Choroid plexus epithelial cell (primary cell): ENCODE measurements around the gene KRTAP6-3.
A peak's percentile ranks its signal among the peaks of the same experiment; 100 is the strongest.

Experiments used
- DNase-seq: peaks from one replicate; pipeline ENCODE4 v3.0.0-alpha.2; 2010; ENCODE audit warnings: low read depth
- H3K4me3 ChIP-seq: 2 replicates; pipeline ENCODE4 v1.5.1; 2011; ENCODE audit warnings: low read depth, mild to moderate bottlenecking, control low read depth, low read length, moderate library complexity
- TF ChIP-seq, protein P1 (sequence below): conservative IDR thresholded peaks from 2 replicates; pipeline ENCODE4 v1.5.1; 2011; ENCODE audit warnings: low read depth, mild to moderate bottlenecking, control low read depth, inconsistent platforms, low read length, moderate library complexity

Gene KRTAP6-3

GRCh38 chr21:30620522-30620921, 28.3 kb downstream of the KRTAP6-3 start, which contains the start of gene KRTAP20-4:
Gene KRTAP20-4, plus strand, starts transcription at chr21:30620627.
- H3K4me3 ChIP-seq: no peak within 1 kb of the TSS
- no peak for DNase-seq
- TF ChIP-seq, protein P1, sequence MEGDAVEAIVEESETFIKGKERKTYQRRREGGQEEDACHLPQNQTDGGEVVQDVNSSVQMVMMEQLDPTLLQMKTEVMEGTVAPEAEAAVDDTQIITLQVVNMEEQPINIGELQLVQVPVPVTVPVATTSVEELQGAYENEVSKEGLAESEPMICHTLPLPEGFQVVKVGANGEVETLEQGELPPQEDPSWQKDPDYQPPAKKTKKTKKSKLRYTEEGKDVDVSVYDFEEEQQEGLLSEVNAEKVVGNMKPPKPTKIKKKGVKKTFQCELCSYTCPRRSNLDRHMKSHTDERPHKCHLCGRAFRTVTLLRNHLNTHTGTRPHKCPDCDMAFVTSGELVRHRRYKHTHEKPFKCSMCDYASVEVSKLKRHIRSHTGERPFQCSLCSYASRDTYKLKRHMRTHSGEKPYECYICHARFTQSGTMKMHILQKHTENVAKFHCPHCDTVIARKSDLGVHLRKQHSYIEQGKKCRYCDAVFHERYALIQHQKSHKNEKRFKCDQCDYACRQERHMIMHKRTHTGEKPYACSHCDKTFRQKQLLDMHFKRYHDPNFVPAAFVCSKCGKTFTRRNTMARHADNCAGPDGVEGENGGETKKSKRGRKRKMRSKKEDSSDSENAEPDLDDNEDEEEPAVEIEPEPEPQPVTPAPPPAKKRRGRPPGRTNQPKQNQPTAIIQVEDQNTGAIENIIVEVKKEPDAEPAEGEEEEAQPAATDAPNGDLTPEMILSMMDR: no peak

DNA sequence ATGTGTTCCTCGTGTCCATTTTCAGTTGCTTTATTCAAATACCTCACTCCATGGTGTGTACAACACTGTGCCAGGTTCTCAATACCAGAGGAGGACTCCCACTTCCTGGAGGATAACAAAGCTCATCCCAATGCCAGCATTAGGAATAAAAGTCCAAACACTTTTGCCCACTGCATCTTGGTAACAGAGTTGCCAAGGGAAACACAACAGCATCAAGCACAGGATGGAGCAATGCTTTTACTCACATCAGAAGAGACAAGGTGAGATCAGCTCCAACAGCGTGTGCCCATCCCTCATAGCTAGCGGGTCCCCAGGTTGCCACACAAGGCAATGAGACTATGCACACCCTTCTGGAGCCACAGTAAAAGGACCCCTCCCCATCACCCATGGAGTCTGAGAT, 31.1 kb downstream of the KRTAP6-3 start:
- no peak for DNase-seq
- TF ChIP-seq, protein P1: no peak
- no peak overlapping the region for H3K4me3 ChIP-seq

DNA sequence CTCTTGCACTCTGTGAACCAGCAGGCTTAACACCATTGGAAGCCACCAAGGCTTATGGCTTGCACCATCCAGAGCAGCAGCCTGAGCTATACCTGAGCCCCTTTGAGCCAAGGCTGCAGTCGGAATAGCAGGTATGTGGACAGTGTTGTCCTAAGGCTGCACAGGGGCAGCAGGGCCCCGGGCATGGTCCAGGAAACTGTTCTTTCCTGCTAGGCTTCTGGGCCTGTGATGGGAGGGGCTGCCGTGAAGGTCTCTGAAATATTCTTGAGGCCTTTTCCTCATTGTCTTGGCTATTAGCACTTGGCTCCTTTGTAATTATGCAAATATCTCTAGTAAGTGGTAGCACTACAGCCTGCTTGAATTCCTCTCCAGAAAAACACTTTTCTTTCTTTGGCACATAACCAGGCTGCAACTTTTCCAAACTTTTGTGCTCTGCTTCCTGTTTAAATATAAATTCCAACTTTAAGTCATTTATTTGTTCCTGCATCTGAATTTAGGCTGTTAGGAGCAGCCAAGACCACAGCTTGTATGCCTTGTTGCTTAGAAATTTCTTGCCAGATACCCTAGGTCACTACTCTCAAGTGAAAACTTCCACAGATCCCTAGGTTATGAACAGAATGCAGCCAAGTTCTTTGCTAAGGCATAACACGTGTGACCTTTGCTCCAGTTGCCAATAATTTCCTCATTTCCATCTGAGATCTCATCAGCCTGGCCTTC, 33.4 kb downstream of the KRTAP6-3 start:
- TF ChIP-seq, protein P1: no peak
- DNase-seq: no peak
- no peak overlapping the region for H3K4me3 ChIP-seq

- H3K4me3 ChIP-seq: no peak overlapping the region
- TF ChIP-seq, protein P1: no peak
- no peak for DNase-seq
Observed at GRCh38 chr21:30628109-30628508, 35.9 kb downstream of the KRTAP6-3 start.

DNA sequence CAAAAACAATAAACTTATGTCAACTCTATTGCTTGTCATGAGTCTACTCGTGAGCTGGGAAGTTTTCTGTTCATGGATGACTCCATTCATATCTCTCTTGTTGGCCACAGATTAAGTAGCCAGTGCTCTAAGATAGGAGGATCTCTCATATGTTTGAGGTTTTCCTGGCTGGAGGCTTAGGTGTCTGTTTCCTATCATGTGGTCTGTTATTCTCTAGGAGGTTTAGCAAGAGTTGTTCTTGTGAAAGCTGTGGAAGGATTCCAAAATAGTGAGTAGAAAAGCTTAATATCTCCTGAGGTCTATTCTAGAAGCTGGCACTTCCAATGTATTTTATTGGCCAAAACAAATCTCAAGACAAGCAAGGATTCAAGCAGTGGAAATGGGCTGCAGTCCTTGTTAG, 37.0 kb downstream of the KRTAP6-3 start:
- DNase-seq: peak; percentile 46
- TF ChIP-seq, protein P1: no peak
- H3K4me3 ChIP-seq: no peak overlapping the region

DNA sequence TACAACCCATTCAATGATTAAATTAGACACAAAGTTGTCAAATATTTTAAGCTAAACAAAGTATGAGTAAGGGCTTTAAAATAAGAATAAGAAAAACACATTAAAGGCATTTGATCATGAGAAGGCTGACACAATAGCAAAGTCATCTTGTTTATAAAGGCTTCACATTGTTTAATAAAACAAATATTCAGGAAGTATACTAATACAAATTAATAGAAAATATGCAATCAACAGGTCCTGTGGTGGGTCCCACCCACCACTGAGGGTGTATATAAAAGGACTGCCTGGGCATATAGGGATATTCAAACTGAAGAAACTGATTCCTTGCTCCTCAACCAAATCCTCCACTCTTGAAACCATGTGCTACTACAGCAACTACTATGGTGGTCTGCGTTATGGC, 42.7 kb downstream of the KRTAP6-3 start, which contains the start of gene KRTAP20-2:
TSS of gene KRTAP20-2 (plus strand) at position 301 of the 400 bp plus-strand sequence. CDS start at position 359, 58 bp downstream.
- no peak within 1 kb of the TSS for H3K4me3 ChIP-seq
- no peak for DNase-seq
- TF ChIP-seq, protein P1: no peak

DNA sequence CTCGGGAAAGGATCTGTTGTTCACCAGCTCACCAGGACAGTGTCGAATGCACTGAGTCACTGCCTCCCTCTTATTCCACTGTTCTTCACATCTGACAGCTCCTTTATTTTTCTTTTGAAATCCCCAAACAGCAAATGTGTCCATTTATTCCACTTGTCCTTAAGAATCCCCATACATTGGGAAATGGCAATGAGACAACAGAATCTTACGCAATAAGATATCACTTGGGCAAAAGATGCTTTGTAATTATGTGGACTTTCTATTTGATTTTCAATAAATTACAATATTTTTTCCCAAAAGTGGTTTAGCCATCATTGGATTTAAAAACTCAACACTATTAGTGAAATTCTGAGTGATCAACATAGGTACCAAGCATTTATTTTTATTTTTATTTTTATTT, 46.4 kb downstream of the KRTAP6-3 start:
- H3K4me3 ChIP-seq: no peak overlapping the region
- TF ChIP-seq, protein P1: no peak
- no peak for DNase-seq
